ENCODE measurements around the gene ACSS3.
"Not testable (repeated sequence)": the region's sequence is repeated elsewhere in the genome, so short reads cannot be mapped to it uniquely, and the experiment has no call there.

ACSS3 gene

DNA sequence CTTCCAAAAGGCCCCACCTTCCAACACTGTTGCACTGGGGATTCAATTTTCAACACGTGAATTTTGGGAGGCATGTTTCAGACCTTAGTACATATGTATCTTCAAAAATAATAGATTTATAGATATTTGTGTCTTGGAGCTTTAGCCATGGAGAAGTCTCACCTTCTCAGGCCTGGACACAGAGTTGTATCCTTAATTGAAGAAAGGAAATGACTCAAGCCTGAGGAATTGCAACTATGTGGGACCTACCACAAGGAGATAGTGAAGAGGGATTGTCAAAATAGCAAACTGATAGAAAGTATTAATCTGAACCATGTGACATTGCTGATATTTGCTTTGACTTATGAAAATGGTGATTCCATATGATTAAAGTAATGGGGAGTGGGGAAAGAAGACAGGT, 89.8 kb downstream of the ACSS3 start:
- DNase-seq (ENCODE audit: low read depth): no peak

DNA sequence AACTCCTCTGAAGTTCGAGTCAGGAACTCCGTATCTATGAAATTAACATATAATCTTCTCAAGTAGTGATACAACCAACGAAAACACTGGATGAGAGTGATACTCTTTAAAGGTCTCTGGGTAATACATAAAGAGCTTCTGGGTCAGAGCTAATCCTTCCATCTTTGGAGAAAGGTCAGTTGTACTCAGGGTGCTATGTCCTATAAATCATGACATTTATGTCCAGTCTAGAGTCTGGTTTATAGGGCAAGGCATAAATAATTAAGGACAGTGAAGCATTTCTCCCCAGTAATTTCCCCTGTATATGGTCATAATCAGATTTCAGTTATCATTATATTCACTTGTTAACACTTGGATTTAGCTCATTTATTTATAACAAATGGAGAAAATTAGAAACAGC, 90.6 kb downstream of the ACSS3 start:
- no peak for DNase-seq (ENCODE audit: low read depth)

DNA sequence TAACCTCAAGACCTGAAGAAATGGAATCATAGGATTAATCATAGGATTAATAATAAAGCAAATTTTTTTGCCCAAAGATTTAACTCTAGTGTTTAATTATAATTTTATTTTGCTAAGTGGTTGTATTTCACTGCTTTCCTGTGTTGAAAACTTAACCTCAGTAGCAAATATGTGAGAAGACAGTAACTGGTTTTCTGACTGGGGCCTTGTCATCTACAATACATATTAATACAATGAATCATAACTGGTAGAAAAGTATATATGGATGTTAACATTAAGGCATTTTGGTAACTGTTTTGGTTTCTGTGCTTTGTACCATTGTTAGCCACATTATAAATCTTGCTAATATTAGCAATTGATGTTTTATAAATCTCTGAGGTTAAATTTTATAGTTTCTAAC, 92.2 kb downstream of the ACSS3 start:
- no peak for DNase-seq (ENCODE audit: low read depth)

DNA sequence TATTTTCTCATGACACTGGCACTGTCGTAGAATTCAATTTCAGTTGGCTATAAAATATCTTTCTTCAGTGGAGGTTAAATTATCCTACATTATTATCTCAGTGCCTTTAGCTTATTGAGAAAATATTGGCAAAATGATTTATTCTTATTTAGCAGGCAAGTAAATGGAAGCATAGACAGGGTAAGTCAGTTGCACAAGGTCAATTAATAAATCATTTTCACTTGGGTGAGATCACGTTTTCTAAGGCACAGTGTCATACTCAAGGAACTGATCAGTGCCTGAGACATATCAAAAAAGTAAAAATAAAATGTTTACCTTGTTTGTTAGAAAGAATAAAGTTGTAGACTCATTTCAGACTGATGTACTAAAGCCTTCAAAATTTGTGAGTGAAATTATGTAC, 95.0 kb downstream of the ACSS3 start:
- DNase-seq (ENCODE audit: low read depth): no peak

DNA sequence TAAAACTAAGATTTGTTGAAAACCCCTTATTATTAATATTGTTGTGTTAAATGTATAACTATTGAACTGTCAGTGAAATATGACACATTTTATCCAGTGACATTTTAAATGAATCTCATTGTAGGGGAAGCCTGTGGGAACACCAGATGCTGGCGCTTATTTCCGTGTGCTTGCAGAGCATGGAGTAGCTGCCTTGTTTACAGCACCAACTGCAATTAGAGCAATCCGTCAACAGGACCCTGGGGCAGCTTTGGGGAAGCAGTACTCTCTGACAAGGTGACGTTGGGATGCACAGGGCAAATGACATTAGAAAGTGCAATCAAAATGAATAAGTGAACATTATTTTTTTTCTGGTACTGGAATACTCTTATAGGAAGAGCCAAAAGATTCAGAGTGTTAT, 96.8 kb downstream of the ACSS3 start:
- no peak for DNase-seq (ENCODE audit: low read depth)

DNA sequence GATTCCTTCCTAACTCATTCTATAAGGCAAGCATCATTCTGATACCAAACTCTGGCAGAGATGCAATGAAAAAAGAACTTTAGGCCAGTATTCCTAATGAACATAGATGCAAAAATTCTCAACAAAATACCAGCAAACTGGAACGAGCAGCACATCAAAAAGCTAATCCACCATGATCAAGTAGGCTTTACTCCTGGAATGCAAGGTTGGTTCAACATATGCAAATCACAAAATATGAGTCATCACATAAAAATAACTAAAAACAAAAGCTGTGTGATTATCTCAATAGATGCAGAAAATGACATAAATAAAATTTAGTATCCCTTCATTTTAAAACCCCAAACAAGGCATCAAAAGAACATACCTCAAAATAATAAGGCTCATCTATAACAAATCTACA, 98.9 kb downstream of the ACSS3 start:
- no peak for DNase-seq (ENCODE audit: low read depth)

DNA sequence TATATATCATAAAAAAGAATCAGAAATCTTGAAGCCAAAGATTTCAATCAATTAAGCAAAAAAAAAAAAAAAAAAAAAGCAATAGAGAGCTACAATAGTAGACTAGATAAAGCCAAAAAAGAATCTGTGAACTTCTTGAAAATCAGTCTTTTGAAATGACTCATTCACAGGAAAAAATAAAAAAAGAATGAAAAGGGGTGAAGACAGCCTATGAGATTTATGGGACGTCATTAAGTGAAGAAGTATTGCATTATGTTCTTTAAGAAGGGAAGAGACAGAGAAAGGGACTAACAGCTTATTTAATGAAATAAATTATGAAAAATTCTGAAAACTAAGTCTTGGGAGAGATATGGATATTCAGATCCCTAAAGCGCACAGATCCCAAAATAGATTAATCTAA, 103.8 kb downstream of the ACSS3 start:
- DNase-seq (ENCODE audit: low read depth): no peak

DNA sequence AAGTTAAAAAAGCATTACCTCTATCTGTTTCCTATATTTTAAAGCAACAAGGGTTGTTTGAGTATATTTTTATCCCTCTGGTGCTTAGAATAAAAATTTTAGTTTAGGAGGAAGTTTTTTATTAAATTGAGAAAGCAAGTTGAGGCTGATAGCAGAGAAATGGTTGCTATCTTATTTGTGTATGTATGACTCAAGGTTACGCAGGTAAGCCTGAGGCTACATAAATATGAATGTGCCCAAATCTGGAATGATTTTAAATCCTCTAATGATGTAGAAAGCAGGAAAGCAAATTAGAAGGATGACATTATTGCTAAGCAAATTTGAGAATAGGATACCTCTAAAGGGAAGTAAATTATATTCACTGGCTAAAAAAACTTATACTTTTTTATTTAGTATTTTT, 109.8 kb downstream of the ACSS3 start:
- no peak for DNase-seq (ENCODE audit: low read depth)

DNA sequence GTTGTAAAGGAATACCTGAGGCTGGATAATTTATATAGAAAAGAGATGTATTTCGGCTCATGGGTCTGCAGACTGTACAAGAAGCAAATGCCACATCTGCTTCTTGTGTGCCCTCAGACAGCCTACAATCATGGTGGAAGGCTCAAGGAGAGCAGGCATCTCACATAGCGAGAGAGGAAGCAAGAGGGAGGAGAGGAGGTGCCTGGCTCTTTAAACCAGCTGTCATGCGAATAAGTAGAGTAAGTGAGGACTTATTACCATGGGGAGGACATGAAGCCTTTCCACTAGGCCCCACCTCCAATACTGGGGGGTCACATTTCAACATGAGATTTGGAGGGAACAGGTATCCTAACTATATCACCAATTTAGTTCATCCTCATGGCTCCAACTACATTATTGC, 118.7 kb downstream of the ACSS3 start:
- DNase-seq (ENCODE audit: low read depth): no peak

DNA sequence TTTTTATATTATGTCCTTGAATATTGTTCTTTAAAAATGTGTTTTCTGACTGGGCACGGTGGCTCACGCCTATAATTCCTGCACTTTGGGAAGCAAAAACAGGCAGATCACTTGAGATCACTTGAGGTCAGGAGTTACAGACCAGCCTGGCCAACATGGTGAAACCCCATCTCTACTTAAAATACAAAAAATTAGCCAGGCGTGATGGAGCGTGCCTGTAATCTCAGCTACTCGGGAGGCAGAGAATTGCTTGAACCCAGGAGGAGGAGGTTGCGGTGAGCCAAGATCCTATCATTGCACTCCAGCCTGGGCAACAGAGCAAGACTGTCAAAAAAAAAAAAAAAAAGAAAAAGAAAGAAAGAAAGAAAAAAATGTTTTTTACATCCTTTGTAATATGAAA, 122.7 kb downstream of the ACSS3 start:
- not testable (repeated sequence) for DNase-seq (ENCODE audit: low read depth)

DNA sequence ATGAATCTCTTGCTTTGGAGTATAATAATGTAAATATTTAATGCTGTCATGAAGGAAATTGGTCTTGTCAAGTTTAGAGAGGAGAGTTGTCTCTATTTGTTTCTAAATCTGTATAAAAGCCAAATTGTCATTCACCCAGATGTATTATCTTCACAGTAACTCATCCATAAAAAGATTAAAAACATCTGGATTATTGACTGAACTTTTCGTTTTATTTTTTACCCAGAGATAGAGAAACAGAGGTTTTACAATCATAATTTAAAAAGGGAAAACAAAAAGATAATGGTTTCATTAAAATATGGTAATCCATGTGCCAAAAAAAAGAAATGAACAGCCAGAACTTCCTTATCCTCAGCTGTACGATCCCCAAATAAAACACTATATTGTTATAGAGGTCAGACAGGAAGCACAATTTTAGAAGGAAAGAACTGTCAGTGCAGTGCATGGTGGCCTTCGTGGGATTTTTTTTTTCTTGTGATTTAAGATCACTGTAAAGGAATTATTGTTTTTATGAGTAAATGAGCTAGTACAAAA, 125.9 kb downstream of the ACSS3 start:
- no peak for DNase-seq (ENCODE audit: low read depth)

DNA sequence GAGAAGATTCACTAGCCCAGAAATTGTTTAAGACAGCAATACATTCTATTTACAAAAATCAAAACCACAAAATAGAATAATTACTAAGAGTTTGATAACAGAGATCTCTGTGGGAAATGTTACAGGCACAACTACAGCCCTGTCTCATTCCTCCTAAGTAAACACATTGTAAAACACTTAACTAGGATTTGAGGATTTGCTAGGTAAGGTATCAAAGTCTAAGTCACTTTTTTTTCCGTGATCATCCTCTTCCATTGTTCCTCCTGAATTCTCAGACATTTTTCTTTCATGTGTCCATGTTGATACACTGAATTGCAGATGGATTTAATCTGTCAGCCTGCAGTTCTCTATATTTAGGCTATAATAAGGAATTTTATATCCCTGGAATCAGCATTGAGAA, 127.5 kb downstream of the ACSS3 start:
- no peak for DNase-seq (ENCODE audit: low read depth)

DNA sequence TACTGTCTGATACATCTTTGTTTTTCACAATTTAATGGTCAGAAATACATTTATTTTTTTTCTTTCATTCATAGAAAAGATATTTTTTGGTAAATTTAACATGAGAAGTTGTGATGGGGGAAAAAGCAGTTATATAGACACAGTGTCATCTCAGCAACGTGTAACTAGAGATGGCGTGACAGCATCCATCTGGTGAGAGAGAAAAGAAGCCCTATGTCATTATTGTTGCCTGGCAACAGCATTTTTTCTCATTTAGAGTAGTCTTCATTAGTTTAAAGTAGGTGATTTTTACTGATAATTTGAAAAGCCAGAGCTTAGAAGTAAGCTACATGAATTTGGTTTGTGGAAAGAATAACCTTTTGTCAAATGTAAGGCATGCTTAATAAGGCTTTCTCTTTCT, 128.6 kb downstream of the ACSS3 start:
- DNase-seq (ENCODE audit: low read depth): no peak

DNA sequence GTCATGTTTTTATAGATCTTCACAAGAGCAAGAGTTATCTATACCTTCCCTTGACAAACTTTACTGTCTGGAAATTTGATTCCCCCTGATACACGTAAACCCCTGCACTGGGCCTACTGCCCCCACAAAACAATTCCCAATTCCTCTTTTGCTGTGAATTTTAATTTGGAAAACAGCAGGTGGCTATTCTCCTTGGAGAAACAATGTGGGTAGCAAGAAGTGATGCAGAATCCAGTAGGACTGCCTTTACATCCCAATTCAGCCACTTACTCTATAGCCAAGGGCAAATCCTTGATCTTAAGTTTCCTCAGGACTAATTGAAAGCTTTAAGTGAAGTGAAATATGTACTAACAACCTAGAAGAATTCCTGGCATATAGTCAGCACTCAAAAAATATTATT, 129.3 kb downstream of the ACSS3 start:
- no peak for DNase-seq (ENCODE audit: low read depth)

DNA sequence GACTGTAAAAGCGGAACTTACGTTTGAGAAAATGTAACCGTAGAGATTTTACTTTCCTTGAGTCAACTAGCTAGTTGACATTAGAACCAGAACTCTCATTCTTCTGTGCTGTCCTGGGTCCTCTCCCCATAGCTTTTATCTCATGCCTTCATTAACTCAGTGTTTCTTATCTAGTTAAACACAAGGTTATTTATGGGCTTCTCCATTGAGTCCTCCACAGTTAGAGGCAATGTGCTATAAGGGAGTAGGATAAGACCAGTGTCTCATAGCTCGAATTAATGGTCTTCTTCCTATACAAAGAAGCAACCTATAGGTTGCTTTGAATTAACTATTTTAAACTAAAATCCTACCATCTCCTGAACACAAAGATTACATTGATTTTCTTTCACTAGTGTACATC, 129.8 kb downstream of the ACSS3 start:
- DNase-seq (ENCODE audit: low read depth): no peak

DNA sequence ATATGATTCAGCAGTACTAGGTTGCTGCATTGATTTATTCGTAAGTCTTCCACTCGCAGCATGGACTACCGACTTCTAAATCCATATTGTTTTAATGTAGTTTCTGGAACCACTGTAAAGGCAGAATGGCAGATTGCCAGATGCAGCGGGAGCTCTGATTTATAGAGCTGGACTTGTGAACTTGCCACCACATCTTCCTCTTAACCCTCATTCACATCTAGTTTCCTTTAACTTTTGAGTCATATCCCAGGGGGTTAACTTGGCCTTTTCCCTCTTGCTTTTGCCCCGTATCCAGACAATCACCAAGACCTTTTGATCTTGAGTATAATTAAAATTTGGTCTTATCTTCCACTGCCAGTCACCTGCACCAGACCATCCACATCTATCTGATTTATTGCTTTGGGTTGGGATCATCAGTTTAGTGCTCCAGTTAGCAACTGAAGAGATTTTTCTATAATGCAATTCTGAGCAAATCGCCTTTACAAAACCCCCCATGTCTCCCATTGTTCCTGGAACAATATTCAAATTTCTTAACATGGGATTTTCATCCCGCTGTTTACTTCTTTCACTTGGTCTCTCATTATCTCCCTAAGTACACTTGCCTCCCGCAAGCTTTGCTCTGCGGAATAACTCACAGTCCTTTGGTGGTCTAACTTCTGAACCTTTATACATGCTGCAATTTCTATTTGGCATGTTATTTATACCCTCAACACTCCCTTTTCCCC, 130.5 kb downstream of the ACSS3 start:
- no peak for DNase-seq (ENCODE audit: low read depth)

DNA sequence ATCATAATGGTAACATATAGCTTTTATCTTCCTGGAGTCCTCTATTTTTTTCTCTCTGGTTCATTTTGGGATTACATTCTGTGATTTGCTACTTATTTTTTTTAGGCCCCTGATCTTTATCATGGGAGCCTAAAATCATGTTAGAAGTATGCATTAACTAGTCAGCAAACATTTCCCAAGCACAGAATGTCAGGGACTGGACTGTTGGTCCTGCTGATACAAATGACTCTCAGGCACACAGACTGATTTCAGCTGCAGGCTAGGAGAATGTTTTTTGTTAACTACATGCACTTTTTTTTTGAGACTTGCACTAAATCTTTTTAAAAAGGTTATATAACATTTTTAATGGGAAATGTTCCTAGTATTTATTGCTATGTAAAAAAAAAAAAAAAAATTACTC, 131.1 kb downstream of the ACSS3 start:
- DNase-seq (ENCODE audit: low read depth): no peak

DNA sequence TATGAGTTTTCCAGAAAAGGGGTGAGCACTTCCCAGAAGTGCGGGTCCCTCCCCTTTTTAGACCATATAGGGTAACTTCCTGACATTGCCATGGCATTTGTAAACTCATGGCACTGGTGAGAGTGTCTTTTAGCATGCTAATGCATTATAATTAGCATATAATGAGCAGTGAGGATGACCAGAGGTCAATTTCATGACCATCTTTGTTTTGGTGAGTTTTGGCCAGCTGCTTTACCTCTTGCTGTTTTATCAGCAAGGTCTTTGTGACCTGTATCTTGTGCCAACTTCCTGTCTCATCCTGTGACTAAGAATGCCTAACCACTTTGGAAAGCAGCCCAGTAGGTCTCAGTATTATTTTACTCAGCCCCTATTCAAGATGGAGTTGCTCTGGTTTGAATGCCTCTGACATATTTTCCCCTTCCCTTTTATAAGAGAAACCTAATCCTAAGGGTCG, 131.9 kb downstream of the ACSS3 start:
- DNase-seq (ENCODE audit: low read depth): not testable (repeated sequence)

DNA sequence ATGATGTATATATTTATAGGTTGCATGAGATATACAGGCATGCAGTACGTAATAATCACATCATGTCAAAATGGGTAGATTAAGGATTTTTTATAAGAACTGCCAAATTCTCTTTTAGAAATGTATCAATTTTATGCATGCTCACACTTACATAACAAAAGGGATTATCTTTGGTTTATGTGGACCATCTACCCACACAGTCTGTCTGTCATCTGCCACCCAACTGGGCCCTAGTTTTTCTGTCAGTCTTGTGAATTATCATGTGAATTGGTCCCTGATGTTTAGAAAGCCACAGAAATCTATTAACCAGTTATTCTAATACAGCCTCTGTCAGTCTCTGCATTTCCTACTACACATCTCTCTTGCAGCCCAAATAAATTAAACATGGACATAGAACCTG, 133.4 kb downstream of the ACSS3 start:
- DNase-seq (ENCODE audit: low read depth): no peak

DNA sequence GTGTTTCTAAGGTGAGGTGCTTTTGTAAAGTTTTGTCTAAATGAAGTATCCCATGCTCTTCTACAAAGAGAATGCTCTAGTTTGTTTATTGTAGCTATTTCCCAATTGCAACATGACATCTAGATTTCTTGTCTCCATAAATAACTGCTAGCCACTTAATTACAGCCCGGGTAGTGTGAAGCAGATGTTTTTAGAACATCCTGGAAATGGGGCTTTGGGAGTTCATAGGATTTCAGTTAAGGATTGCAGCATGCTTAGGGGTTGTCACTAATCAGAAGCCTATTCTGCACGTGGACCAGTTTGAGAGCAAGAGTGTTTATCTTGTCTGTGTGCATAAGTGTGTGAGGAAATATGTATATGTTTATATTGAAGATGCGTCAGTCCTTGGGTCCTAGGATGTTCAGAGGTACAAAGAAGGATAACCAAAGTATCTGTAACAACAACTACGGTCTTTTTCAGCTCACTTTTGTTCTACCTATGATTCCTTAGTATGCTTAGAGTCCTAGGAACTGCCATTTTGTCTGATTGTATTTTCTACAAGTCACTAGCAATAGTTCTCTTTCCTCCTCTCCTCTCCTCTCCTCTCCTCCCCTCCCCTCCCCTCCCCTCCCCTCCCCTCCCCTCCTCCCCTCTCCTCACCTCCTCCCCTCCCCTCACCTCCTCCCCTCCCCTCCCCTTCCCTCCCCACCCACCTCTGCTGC, 135.3 kb downstream of the ACSS3 start:
- DNase-seq (ENCODE audit: low read depth): no peak

DNA sequence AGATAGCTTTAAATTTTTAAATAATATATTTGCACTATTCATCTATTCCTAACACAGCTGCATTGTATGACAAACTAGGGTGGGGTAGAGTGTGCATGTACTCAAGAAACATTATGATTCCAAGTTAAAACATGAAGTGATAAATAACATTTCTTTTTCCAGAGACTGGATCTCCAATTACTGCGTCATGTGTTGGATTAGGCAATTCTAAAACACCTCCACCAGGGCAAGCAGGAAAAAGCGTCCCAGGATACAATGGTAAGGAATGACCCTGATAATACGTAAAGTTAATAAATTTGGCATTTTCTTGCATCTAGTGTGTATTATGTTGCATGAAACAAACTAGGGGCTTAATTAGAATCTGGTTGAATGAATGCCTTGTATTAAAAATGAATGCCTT, 138.9 kb downstream of the ACSS3 start:
- no peak for DNase-seq (ENCODE audit: low read depth)

DNA sequence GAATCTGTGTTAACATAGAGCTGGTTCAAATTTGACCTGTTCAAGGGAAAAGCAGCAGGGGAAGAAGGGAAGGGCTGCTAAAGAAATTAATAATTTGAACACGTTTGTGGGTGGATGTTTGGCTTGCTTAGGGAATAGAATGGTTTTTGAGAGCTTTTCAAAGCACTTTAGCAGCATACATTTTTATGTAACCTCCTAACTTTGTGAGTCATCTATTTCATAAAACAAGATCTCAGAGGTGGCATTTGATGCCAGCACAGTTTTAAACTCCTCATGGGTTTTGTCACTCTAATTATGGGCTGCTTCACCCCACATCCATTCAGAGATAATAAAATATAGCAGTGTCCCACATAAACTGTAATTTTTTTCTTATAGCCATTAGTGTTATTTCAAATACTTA, 143.8 kb downstream of the ACSS3 start:
- DNase-seq (ENCODE audit: low read depth): no peak

DNA sequence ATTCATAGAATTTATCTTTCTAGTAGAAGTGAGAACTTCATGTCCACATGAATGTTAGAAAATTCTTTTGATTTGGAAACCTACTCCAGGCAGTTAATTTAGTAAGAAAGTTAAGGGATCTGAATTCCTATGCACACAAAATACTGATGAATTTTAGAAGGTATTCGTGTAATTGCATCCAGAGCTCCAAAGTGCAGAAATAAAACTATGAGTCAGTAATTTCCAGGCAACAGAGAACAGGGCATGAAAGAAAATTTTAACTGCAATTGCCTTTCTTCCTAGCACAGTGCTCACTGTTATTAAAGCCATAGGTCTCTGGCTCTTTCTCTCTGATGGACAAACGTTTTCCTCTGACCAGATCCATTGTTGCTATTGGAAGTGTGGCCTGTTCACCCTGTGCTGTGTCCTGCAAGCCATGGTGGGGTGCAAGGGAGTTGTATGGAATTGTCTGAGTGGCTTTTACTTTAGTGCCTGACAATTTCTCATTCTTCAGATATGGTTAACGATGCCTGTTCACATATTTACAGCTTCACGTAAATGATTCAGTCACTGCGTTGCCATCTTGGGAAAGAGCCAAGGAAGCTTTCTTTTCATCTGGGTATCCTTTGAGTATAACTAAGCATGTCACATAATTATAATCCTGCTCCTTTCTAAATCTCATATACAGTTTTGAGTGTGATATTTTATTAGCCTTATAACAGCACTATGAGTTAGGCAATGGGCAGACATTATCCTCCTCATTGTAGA, 145.1 kb downstream of the ACSS3 start:
- DNase-seq (ENCODE audit: low read depth): no peak

Data from activated T-helper 1 cell treated with Interleukin-2 at 50 U/mL for 16 hours (primary cell).